Renal pelvis (tissue), 12 donors: ENCODE measurements around the gene P2RX2. TPM values are rescaled to one million over a fixed set of nuclear protein-coding genes. Genes with fewer than 3 reads are reported as not detected.

Experiments used
- DNase-seq: peaks from one replicate; pipeline ENCODE4 v3.0.0-alpha.2; 2013
- long read RNA-seq, 16 experiments: transcript quantifications; one replicate each; lab custom pipeline, GENCODE V29; 2026
- polyA plus RNA-seq, 3 donors: library from polyadenylated mRNA; unstranded; fragments of 120-200 nt; gene quantifications; one replicate each; pipeline ENCODE4 v1.2.1, GENCODE V29; 2013; ENCODE audit not compliant: insufficient read length in 3 of 3

The P2RX2 gene
- polyA plus RNA-seq: 1 to 10 TPM; 1.6 to 1.8 (median 1.6) TPM
- long read RNA-seq, donor 1: 0 reads
- long read RNA-seq, donor 2: 0 reads
- long read RNA-seq, donor 3: 0 reads
- long read RNA-seq, donor 4, partial matches to known transcripts: 0 of 2 reads
- long read RNA-seq, donor 4, other reads (novel, unspliced or antisense): 0 of 2 reads
- long read RNA-seq, donor 5: 0 reads
- long read RNA-seq, donor 6, partial matches to known transcripts: 0 of 1 reads
- long read RNA-seq, donor 6, other reads (novel, unspliced or antisense): 0 of 1 reads
- long read RNA-seq, donor 7: 0 reads
- long read RNA-seq, donor 8: 0 reads
- long read RNA-seq, donor 9, partial matches to known transcripts: 0 of 2 reads
- long read RNA-seq, donor 9, other reads (novel, unspliced or antisense): 0 of 2 reads
- long read RNA-seq, donor 10: 0 reads
- long read RNA-seq, donor 11: 0 reads
- long read RNA-seq, donor 12, partial matches to known transcripts: 0 of 1 reads
- long read RNA-seq, donor 12, other reads (novel, unspliced or antisense): 0 of 1 reads
- long read RNA-seq, donor 13: 0 reads
- long read RNA-seq, donor 14: 0 reads
- long read RNA-seq, donor 15: 0 reads
- long read RNA-seq, donor 16: 0 reads

DNA sequence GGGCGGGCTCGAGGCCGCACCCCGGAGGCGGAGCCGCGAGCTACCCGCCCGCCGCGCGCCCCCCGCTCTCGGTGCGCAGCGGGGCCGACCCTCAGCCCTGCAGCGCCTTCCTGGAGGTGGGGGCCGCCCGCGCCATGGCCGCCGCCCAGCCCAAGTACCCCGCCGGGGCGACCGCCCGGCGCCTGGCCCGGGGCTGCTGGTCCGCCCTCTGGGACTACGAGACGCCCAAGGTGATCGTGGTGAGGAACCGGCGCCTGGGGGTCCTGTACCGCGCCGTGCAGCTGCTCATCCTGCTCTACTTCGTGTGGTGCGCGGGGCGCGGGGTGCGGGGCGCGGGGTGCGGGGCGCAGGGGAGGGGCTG is at the start of gene P2RX2:
P2RX2 (plus strand) TSS at position 94 of the 361 bp plus-strand sequence; CDS start at position 135, 41 bp downstream.
- DNase-seq: no peak

GRCh38 chr12:132568826-132569480 is 49.6 kb upstream of the P2RX2 start:
- no peak for DNase-seq

GRCh38 chr12:132569856-132570480 is 48.6 kb upstream of the P2RX2 start:
- DNase-seq: no peak

DNA sequence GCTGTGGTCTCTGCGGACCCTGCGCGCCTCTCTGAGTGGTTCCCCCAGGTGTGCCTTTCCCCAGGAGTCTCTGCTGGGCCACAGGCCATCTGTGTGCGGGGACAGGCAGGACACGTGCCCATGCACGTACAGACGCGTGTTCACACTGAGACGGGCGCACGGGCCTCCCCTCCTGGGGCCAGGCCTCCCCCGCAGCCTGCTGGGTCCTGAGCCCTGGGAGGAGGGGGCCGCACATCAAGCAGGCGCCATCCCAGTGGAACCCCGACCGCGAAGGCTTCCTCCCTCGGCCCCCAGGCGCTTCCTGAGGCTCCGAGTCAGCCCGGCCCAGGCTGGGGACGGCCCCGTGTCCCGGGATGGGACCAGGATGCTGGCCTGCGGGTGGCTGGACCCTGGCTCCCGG is 47.9 kb upstream of the P2RX2 start:
- no peak for DNase-seq

DNA sequence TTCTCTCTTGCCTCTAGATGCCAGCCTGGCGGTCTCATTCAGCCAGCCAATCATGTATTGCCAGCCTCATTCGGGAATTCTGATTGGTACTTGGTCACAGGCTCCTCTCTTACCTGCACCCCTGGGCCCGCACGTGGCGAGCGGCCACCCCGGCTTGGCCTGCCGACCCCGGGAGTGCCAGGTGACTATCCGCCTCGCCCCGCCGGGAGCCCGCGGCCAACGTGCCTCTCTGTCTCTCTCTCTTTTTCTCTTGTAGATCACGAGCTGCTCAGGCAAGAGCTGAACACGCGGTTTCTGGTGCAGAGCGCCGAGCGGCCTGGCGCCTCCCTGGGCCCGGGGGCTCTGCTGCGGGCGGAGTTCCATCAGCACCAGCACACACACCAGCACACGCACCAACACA is 47.5 kb upstream of the P2RX2 start:
- DNase-seq: no peak

DNA sequence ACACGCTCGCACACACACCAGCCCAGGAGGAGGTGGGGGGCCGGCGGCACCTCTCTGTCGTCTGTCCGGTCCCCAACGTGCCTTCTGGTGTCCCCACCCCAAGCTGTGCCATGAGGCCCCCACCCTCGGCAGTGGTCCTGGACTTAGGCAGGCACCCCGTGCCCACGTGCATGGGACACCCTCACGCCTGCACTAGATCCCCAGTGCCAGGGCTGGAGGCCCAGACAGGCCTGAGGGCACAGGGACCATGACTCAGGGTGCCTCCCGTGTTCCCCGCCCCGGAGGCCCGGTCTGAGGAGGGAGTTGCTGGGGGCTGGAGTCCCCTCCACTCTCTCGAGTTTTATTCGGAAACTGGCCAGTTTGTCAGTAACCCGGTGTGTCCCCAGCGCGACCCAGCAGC is 47.0 kb upstream of the P2RX2 start:
- no peak for DNase-seq

DNA sequence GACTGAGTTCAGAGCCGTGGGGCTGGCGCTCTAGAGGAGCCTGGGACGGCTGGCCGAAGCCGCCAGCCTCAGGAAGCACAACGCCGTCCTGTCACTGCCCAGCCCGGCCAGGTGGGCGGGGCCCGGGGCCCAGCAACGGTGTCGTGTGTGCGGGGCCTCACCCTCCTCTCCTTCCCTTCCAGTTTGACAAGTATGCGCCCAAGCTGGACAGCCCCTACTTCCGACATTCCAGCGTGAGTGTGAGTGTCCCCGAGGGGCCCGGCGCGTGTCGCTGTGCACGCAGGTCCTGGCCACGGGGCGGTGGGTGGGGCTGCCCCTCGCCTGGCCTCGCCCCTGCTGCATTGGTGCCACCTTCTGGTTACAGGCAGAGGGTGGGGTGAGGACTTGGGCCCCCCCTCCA is 46.5 kb upstream of the P2RX2 start:
- no peak for DNase-seq

DNA sequence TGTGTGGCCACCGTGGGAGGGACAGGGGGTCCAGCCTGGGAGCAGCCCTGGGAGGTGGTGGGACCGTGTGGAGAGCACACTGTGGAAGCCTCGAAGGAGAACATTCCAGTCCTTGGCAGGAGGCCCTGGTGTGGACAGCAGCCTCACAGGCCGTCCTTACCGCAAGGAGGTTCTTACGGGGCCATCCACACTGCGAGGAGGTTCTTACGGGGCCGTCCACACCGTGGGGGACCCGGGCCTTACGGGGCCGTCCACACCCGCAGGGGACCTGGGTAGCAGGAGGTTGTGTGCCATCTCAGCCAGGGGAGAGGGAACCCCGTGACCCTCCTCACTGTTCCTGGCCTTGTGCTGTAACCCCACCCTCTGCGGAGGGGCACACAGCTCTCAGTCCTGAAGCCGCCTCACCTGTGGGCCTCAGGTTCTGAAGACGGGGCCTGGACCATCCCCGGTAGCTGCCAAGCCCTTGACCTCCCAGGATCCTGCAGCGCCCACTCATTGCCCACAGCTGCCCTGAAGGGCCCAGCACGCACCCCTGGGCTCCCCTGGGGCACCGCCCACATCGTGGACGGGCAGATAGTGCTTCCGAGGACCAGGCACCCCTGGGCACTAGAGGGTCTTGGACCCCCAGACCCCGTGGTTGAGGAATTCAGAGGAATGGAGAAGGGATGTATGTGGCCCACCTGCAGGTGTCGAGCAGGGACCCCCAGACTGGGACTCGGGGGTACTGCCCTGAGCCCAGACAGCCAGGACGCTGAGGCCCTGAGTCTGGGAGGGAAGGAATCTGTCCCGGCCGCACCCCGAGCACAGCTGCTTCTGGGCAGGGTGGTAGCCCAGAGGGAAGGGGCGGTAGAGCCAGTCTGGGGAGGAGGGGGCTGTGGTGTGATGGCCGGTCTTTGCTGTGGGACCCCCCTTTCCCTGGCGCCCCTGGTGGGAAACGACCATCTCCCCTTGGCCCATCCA is 45.5 kb upstream of the P2RX2 start:
- DNase-seq: no peak

DNA sequence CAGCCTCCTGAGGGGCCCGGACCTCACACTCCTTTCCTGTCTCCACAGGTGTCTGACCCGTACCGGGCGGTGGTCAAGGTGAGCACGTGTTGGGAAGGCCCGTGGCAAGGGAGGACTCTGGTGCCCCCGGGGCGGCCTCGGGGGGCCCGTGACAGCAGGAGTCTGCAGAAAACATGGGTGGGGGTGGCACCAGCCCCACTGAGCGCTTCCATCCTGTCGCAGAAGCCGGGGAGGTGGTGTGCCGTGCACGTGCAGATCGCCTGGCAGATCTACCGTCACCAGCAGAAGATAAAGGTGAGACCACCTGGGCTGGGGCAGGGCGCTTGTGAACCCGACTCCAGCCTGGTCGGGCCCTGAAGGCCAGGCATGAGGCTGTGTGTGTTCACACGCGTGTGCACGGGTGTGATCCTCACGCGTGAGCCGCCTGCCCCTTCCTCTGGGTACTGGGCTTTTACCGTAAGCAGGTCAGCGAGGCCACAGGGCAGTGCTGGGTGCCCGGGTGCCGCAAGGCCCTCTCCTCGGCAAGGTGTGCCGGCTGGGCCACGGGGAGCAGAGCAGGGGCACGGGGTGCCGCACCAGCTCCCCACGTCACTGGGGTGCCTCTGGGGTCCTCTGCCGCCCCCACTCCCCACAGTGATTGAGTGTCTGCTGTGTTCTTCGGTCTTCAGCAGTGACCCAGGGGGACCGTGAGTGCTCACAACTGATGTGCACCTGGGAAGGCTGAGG is 44.1 kb upstream of the P2RX2 start:
- no peak for DNase-seq

DNA sequence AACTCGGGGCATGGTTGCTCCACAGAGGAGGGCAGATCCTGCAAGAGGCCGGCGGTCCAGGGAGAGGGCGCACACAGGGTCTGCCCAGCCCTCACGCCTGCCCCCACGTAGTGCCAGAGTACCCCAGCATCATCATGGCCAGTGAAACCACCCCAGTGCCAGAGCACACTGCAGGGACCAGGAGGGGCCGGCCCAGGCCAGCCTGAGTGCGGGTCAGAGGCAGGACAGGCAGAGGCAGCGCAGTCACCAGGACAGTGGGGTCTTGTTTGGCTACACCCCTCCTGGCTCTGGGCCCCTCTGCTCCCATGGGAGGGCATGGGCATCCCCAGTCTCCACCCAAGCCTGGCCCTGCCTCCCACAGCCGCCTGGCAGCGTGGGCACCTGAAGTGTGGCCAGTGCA is 42.9 kb upstream of the P2RX2 start:
- no peak for DNase-seq

GRCh38 chr12:132576701-132577100 is 41.9 kb upstream of the P2RX2 start:
- DNase-seq: no peak

DNA sequence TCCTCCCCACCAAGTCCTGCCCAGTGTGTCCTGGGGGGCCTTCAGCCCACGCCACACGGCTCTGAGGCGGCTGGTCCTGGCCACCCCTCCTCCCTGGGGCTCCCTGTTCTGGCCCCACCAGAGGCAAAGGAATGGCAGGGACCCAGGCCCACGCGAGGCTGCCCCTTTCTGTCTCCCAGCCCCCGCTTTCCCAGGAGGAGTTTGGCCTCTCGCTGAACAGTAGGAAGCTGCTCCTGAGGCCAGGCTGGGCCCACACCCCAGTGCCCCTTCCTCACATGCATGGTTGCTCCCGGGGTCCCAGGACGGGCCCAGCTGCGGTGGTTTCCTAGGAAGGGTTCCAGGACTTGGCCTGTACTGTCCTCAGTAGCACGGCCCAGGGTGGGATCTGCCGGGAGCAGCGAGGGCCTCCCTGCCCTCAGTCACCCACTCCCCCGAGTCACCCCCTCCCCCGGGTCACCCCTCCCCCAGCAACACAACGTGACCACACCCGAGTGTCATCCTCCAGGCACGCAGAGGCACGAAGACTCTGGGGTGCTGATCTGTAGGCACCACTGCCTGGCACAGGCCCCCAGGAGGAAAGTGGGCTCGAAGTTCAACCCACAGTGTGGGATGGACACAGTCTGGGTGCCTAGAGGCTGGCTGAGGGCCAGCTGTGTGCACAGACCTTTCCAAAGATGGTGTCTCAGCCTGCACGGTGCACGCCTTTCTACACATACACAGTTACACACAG is 41.2 kb upstream of the P2RX2 start:
- no peak for DNase-seq

DNA sequence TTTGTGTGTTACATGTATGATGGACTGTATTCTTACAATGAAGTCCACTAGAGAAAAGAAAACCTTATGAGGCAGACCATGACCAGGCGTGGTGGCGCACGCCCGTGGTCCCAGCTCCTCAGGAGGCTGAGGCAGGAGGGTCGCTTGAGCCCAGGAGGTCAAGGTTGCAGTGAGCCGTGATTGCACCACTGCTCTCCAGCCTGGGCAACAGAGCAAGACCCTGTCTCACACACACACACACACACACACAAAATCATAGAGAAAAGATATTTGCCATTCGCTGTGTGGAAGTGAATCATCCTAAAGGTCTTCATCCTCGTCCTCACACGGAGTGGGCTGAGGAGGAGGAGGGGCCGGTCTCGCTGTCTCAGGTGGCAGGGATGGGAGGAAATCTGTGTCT is 40.5 kb upstream of the P2RX2 start:
- no peak for DNase-seq

- DNase-seq: no peak
These were observed 39.8 kb upstream of the P2RX2 start for GRCh38 chr12:132578826-132579225.

- DNase-seq: no peak
These were observed 38.8 kb upstream of the P2RX2 start for GRCh38 chr12:132579744-132580143.

DNA sequence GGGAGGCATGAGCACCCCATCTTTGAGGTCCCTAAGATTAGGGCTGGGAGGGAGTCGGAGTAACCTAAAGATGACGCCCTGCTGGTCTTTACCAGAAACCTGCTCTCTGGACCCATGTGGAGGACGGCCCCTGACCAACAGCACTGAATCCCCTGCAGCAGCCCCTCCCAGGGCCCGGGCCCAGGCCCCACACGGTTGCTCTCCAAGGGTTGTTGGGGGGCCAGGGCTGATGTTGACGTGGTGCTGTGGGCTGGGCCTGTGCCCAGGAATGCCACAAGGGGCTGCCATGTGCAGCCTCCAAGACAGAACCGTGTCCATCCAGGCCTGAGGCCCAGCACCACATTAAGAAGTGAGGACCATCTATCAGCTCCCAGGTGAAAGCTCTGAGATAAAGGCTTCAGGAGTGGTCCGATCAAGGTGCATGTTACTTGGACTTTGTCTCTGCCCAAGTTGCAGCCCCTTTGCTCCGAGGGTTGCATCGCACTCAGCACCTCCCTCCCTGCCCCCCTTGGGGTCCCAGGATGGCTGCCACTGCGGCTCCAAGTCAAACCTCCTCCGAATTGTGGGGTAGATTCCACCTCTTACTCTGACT is 37.8 kb upstream of the P2RX2 start:
- DNase-seq: no peak

- no peak for DNase-seq
These were observed 37.1 kb upstream of the P2RX2 start for GRCh38 chr12:132581348-132582057.

DNA sequence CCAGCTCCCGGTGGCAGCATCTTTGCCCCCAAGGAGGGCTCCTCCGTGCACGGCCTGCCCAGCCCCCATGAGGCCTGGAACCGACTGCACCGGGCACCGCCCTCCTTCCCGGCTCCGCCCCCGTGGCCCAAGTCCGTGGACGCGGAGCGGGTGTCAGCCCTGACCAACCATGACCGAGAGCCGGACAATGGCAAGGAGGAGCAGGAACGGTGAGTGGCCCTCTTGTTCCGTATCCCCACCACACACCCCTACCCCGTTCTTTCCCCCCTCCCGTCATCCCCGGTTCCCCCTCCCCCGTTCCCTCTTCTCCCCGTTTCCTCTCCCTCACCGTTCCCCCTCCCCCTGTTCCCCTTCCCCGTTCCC is 36.5 kb upstream of the P2RX2 start:
- DNase-seq: no peak
